A673 (cell line): ENCODE results near the gene PHF20.

Experiments
- EZH2 ChIP-seq: fragments of 200-600 bp; sonication (generic); IDR thresholded peaks from 2 replicates; pipeline ENCODE4 v1.6.1; 2017; ENCODE audit warnings: borderline replicate concordance, low read depth, mild to moderate bottlenecking, mixed read lengths, antibody characterized with exemption, low read length; ENCODE audit not compliant: poor library complexity, severe bottlenecking
- TF ChIP-seq, protein P1 (sequence below): fragments of 300-800, 200-600 bp; sonication (generic); conservative IDR thresholded peaks from 2 replicates; pipeline ENCODE4 v1.5.1; 2017; ENCODE audit warnings: low read depth, mild to moderate bottlenecking, antibody characterized with exemption, low read length, moderate library complexity, mixed read lengths

DNA sequence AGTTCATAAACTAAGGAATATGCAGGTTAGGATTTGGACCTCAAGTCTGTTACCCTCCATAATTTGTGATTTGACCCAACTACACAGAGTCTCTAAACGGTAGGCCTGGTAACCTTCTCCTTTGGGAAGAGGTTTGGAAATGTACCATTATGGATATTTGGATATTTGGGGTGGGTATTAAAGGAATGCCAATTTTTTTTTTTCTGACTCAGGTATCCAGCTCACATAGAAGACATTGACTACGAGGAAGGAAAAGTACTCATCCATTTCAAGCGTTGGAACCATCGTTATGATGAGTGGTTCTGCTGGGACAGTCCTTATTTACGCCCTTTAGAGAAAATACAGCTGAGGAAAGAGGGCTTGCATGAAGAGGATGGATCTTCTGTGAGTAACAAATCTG, 70.5 kb downstream of the PHF20 start:
- TF ChIP-seq, protein P1, sequence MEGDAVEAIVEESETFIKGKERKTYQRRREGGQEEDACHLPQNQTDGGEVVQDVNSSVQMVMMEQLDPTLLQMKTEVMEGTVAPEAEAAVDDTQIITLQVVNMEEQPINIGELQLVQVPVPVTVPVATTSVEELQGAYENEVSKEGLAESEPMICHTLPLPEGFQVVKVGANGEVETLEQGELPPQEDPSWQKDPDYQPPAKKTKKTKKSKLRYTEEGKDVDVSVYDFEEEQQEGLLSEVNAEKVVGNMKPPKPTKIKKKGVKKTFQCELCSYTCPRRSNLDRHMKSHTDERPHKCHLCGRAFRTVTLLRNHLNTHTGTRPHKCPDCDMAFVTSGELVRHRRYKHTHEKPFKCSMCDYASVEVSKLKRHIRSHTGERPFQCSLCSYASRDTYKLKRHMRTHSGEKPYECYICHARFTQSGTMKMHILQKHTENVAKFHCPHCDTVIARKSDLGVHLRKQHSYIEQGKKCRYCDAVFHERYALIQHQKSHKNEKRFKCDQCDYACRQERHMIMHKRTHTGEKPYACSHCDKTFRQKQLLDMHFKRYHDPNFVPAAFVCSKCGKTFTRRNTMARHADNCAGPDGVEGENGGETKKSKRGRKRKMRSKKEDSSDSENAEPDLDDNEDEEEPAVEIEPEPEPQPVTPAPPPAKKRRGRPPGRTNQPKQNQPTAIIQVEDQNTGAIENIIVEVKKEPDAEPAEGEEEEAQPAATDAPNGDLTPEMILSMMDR: no peak
- no peak for TF ChIP-seq EZH2
